Measurements from ENCODE around the gene TAS2R19. TPM values are rescaled to one million over a fixed set of nuclear protein-coding genes. Genes with fewer than 3 reads are reported as not detected.
"Not testable (repeated sequence)": the region's sequence is repeated elsewhere in the genome, so short reads cannot be mapped to it uniquely, and the experiment has no call there.

The TAS2R19 gene
- total RNA-seq, 1 donor from 2014 or later = 4.0 TPM

DNA sequence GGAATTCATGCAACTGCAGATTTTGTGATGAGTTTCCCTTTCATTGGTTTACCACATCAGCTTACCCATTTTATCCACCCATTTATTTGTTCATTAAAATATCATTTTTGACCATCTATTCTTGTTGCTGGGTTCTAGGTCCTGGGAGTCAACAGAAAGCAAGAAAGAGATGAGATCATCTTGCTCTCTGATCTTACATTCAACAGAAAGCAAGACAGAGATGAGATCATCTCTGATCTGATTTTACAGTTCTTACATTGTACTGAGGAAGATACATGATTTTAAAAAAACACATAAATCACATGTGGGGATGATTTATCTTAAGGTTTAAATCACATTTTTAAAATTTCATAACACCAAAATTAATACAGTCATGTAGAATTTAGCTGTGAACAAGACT lies 37.4 kb upstream of the TAS2R19 start:
- ATAC-seq (ENCODE audit: low read depth) = no peak
- Mint-ChIP-seq H3K27ac (no peak overlapping the region), H3K9me3 (peaks cover 4% of the 10 kb centered on the region), H3K4me1 (no peaks in the 10 kb centered on the region), H3K27me3 (no peaks in the 10 kb centered on the region), H3K36me3 (ENCODE audit: low read depth) (peaks cover 4% of the 10 kb centered on the region), H3K4me3 (no peak overlapping the region)
- DNase-seq = no peak
- ChIA-PET POLR2A (no interaction called here), CTCF (no interaction called here)
- intact Hi-C loops (cut with micrococcal nuclease) = no loop called here
- TF ChIP-seq, protein P1, sequence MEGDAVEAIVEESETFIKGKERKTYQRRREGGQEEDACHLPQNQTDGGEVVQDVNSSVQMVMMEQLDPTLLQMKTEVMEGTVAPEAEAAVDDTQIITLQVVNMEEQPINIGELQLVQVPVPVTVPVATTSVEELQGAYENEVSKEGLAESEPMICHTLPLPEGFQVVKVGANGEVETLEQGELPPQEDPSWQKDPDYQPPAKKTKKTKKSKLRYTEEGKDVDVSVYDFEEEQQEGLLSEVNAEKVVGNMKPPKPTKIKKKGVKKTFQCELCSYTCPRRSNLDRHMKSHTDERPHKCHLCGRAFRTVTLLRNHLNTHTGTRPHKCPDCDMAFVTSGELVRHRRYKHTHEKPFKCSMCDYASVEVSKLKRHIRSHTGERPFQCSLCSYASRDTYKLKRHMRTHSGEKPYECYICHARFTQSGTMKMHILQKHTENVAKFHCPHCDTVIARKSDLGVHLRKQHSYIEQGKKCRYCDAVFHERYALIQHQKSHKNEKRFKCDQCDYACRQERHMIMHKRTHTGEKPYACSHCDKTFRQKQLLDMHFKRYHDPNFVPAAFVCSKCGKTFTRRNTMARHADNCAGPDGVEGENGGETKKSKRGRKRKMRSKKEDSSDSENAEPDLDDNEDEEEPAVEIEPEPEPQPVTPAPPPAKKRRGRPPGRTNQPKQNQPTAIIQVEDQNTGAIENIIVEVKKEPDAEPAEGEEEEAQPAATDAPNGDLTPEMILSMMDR (IDR thresholded peaks at IDR 0.05) = no peak

- DNase-seq (no peak), ATAC-seq (ENCODE audit: low read depth) (no peak)
- H3K4me1 Mint-ChIP-seq = no peaks in the 10 kb centered on the region
- TF ChIP-seq, protein P1 (IDR thresholded peaks at IDR 0.05) = no peak
- no peak overlapping the region for H3K27ac Mint-ChIP-seq
- H3K4me3 Mint-ChIP-seq = no peak overlapping the region
- H3K27me3 Mint-ChIP-seq = no peaks in the 10 kb centered on the region
- ChIA-PET POLR2A (no interaction called here), CTCF (no interaction called here)
- intact Hi-C loops (cut with micrococcal nuclease) = no loop called here
- H3K9me3 Mint-ChIP-seq = peaks cover 4% of the 10 kb centered on the region
- peaks cover 4% of the 10 kb centered on the region for H3K36me3 Mint-ChIP-seq (ENCODE audit: low read depth)
Measured at GRCh38 chr12:11059041-11059440, 36.6 kb upstream of the TAS2R19 start.

DNA sequence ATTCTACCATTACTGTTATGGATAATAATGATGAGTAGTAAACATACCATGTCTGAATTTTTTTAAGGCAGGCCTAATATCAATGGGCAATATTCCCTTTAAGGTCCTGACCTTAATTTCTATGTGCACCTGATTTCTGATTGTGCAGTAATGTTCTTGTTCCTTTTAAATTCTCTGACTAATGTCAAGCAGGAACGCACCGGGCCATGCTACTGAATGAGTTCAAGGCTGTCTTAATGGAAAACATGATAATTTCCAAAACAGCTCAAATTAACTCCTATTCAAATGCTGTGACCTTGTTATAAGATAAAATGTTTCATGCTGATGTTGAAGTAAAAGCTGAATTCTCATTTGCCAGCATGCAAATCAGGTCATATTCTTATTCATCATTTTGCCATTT lies 32.9 kb upstream of the TAS2R19 start:
- no peak overlapping the region for H3K27ac Mint-ChIP-seq
- no peak overlapping the region for H3K4me3 Mint-ChIP-seq
- H3K36me3 Mint-ChIP-seq (ENCODE audit: low read depth) = peaks cover 21% of the 10 kb centered on the region
- CTCF ChIA-PET = no interaction called here
- H3K4me1 Mint-ChIP-seq = no peaks in the 10 kb centered on the region
- TF ChIP-seq, protein P1 (IDR thresholded peaks at IDR 0.05) = no peak
- no peak for DNase-seq
- no peak for ATAC-seq (ENCODE audit: low read depth)
- no peaks in the 10 kb centered on the region for H3K27me3 Mint-ChIP-seq
- POLR2A ChIA-PET = no interaction called here
- intact Hi-C loops (cut with micrococcal nuclease) = loop anchor here (1.0 to 2.0 kb wide), 2 partner anchors 29 to 71 kb away; no protein-coding TSS in a partner anchor
- peaks cover 17% of the 10 kb centered on the region for H3K9me3 Mint-ChIP-seq

DNA sequence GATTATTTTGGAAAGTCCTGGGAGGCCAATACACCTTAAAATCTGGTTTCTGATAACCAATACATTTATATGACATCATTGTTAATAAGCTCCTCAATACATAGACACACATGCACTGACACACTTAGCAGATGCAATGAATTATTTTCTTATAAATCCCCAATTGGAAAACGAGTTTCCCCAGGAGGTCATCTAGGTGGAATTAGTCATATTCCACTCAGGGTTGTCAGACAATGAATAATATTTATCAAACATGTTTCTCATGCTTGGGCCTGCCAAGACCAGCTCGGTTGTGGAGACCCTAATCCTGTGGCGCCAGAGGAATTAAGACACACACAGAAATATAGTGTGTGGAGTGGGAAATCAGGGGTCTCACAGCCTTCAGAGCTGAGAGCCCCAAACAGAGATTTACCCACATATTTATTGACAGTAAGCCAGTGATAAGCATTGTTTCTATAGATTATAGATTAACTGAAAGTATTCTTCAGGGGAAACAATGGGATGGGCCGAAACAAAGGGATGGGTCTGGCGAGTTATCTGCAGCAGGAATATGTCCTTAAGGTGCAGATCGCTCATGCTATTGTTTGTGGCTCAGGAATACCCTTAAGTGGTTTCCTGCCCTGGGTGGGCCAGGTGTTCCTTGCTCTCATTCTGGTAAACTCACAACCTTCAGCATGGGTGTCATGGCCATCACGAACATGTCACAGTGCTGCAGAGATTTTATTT lies 27.5 kb upstream of the TAS2R19 start:
- H3K36me3 Mint-ChIP-seq (ENCODE audit: low read depth) = peaks cover 45% of the 10 kb centered on the region
- intact Hi-C loops (cut with micrococcal nuclease); H3K27ac Mint-ChIP-seq; H3K4me1 Mint-ChIP-seq; POLR2A ChIA-PET; ATAC-seq (ENCODE audit: low read depth); H3K4me3 Mint-ChIP-seq; DNase-seq; H3K27me3 Mint-ChIP-seq: not testable (repeated sequence)
- CTCF ChIA-PET = interaction anchor here (0.8 kb wide), 1 partner anchor 13 kb away, joined by 3 read pairs; no protein-coding TSS in a partner anchor
- peaks cover 17% of the 10 kb centered on the region for H3K9me3 Mint-ChIP-seq

- POLR2A ChIA-PET; DNase-seq; H3K9me3 Mint-ChIP-seq; H3K4me3 Mint-ChIP-seq; intact Hi-C loops (cut with micrococcal nuclease); CTCF ChIA-PET; ATAC-seq (ENCODE audit: low read depth); H3K4me1 Mint-ChIP-seq; H3K27me3 Mint-ChIP-seq; H3K27ac Mint-ChIP-seq: not testable (repeated sequence)
- H3K36me3 Mint-ChIP-seq (ENCODE audit: low read depth) = peaks cover 59% of the 10 kb centered on the region
Measured at GRCh38 chr12:11041366-11041765, 18.9 kb upstream of the TAS2R19 start.

- H3K4me3 Mint-ChIP-seq = no peak overlapping the region
- CTCF ChIA-PET = no interaction called here
- H3K27ac Mint-ChIP-seq = no peak overlapping the region
- intact Hi-C loops (cut with micrococcal nuclease) = no loop called here
- H3K4me1 Mint-ChIP-seq = no peaks in the 10 kb centered on the region
- POLR2A ChIA-PET = no interaction called here
- DNase-seq (no peak), ATAC-seq (ENCODE audit: low read depth) (no peak)
- H3K9me3 Mint-ChIP-seq = peaks cover 8% of the 10 kb centered on the region
- H3K27me3 Mint-ChIP-seq = no peaks in the 10 kb centered on the region
- peaks cover 57% of the 10 kb centered on the region for H3K36me3 Mint-ChIP-seq (ENCODE audit: low read depth)
- TF ChIP-seq, protein P1 (IDR thresholded peaks at IDR 0.05) = no peak
Measured at GRCh38 chr12:11040162-11040561, 17.7 kb upstream of the TAS2R19 start.

Measured in activated B cell treated with CpG ODN at 0.5 μM for 24 hours (primary cell).